HG03460 (cell line): Measurements from ENCODE around the gene PPP1R1B.

Experiments
- ATAC-seq: cut with Tn5 transposase; IDR thresholded peaks from one replicate; pipeline ENCODE4 v1.9.1; 2021; ENCODE audit not compliant: unreplicated experiment

The PPP1R1B gene

GRCh38 chr17:39614545-39615157 is 12.1 kb upstream of the PPP1R1B start:
- no peak for ATAC-seq

- ATAC-seq: no peak
These were observed 11.3 kb upstream of the PPP1R1B start for GRCh38 chr17:39615434-39615833.

- ATAC-seq: no peak
These were observed 9.7 kb upstream of the PPP1R1B start for GRCh38 chr17:39617100-39617445.

GRCh38 chr17:39617446-39618245 is 9.1 kb upstream of the PPP1R1B start:
- no peak for ATAC-seq

GRCh38 chr17:39618246-39618913 is 8.4 kb upstream of the PPP1R1B start:
- ATAC-seq: no peak

- no peak for ATAC-seq
These were observed 7.6 kb upstream of the PPP1R1B start for GRCh38 chr17:39618956-39619785.

- ATAC-seq: no peak
These were observed 7.0 kb upstream of the PPP1R1B start for GRCh38 chr17:39619786-39620101.

GRCh38 chr17:39621523-39622379 is 5.0 kb upstream of the PPP1R1B start:
- ATAC-seq: no peak

- no peak for ATAC-seq
These were observed 4.3 kb upstream of the PPP1R1B start for GRCh38 chr17:39622380-39623006.

- no peak for ATAC-seq
These were observed 3.3 kb upstream of the PPP1R1B start for GRCh38 chr17:39623356-39623950.

- no peak for ATAC-seq
These were observed 2.4 kb upstream of the PPP1R1B start for GRCh38 chr17:39624313-39624712.

GRCh38 chr17:39625198-39625785 is 1.5 kb upstream of the PPP1R1B start:
- no peak for ATAC-seq

- ATAC-seq: no peak
These were observed 427 bp downstream of the PPP1R1B start for GRCh38 chr17:39627047-39627711.

- no peak for ATAC-seq
These were observed 1.2 kb downstream of the PPP1R1B start for GRCh38 chr17:39627712-39628516.

- no peak for ATAC-seq
These were observed 2.1 kb downstream of the PPP1R1B start for GRCh38 chr17:39628655-39629493.

- ATAC-seq: no peak
These were observed 2.7 kb downstream of the PPP1R1B start for GRCh38 chr17:39629494-39629880.

- no peak for ATAC-seq
These were observed 3.1 kb downstream of the PPP1R1B start for GRCh38 chr17:39629898-39630297.
